HepG2 (cell line): Measurements from ENCODE around the gene FDPS. TPM values are rescaled to one million over a fixed set of nuclear protein-coding genes. Genes with fewer than 3 reads are reported as not detected.
A peak's percentile ranks its signal among the peaks of the same experiment; 100 is the strongest.

Experiments used
- JARID2 ChIP-seq: sonication (generic); formaldehyde crosslinking; IDR thresholded peaks from 2 replicates; pipeline ENCODE4 v1.8.1; 2023; ENCODE audit warnings: missing genetic modification reagents, inconsistent platforms; ENCODE audit not compliant: insufficient replicate concordance
- JUND ChIP-seq: sonication (generic); formaldehyde crosslinking; IDR thresholded peaks from 2 replicates; pipeline ENCODE4 v1.8.0; 2022; ENCODE audit warnings: mild to moderate bottlenecking, missing genetic modification reagents
- MAZ ChIP-seq, 2 experiments: sonication (generic) in 1 of 2; formaldehyde crosslinking in 1 of 2; IDR thresholded peaks; 2 replicates each; pipeline versions ENCODE4 v1.5.0 to v1.6.1; 2012 to 2020; ENCODE audit warnings: low read depth in 2 of 2, mild to moderate bottlenecking in 2 of 2, borderline replicate concordance in 1 of 2, improper control_type of control experiment in 1 of 2, low read length in 1 of 2, missing genetic modification reagents in 1 of 2, moderate library complexity in 1 of 2
- TMF1 ChIP-seq: sonication (generic); formaldehyde crosslinking; IDR thresholded peaks from 2 replicates; pipeline ENCODE4 v1.8.1; 2022; ENCODE audit warnings: low read depth, missing genetic modification reagents
- ZNF326 ChIP-seq: sonication (generic); formaldehyde crosslinking; IDR thresholded peaks from 2 replicates; pipeline ENCODE4 v1.4.0; 2020; ENCODE audit warnings: missing genetic modification reagents, borderline replicate concordance
- ZNF446 ChIP-seq: sonication (generic); formaldehyde crosslinking; IDR thresholded peaks from 2 replicates; pipeline ENCODE4 v1.5.0; 2020; ENCODE audit warnings: mild to moderate bottlenecking, missing genetic modification reagents
- ZNF672 ChIP-seq: sonication (generic); formaldehyde crosslinking; IDR thresholded peaks from 2 replicates; pipeline ENCODE4 v1.8.1; 2022; ENCODE audit warnings: missing genetic modification reagents
- ZNF776 ChIP-seq: sonication (generic); formaldehyde crosslinking; IDR thresholded peaks from 2 replicates; pipeline ENCODE4 v1.4.0; 2020; ENCODE audit warnings: mild to moderate bottlenecking, missing genetic modification reagents
- ZNF782 ChIP-seq: sonication (generic); formaldehyde crosslinking; IDR thresholded peaks from 2 replicates; pipeline ENCODE4 v1.4.0; 2020; ENCODE audit warnings: missing genetic modification reagents, mild to moderate bottlenecking, borderline replicate concordance
- polyA plus RNA-seq, 8 experiments: library from polyadenylated mRNA; depleted of rRNA in 3 of 8; stranded (reverse) in 7 of 8; unstranded in 1 of 8; fragments of >200 nt; fragmentation: Illumina TruSeq in 4 of 8; extraction: Trizol in 4 of 8; gene quantifications; 2 replicates each; pipeline versions ENCODE4 v1.2.1 to v1.2.3, GENCODE V29; 2011 to 2016; ENCODE audit warnings: low read depth in 4 of 8, missing spikeins in 1 of 8, mixed read lengths in 1 of 8; ENCODE audit not compliant: insufficient read depth in 1 of 8
- total RNA-seq, 5 experiments: library from RNA; depleted of rRNA; stranded (reverse); fragments of >200 nt; fragmentation: Illumina TruSeq; extraction: Trizol; gene quantifications; 2 replicates each; pipeline ENCODE4 v1.2.3, GENCODE V29; 2016; ENCODE audit warnings: low read depth in 1 of 5
- TF ChIP-seq, protein P1 (sequence below): sonication (generic); formaldehyde crosslinking; IDR thresholded peaks from 2 replicates; pipeline ENCODE4 v1.9.0; 2021; ENCODE audit warnings: missing genetic modification reagents, borderline replicate concordance
- TF ChIP-seq, protein P2 (sequence below): sonication (generic); formaldehyde crosslinking; IDR thresholded peaks from 2 replicates; pipeline ENCODE4 v1.4.0; 2020; ENCODE audit warnings: missing genetic modification reagents, borderline replicate concordance
- TF ChIP-seq, protein P3 (sequence below), 2 experiments: fragments of 450-650 bp in 1 of 2; sonication (generic) in 1 of 2; formaldehyde crosslinking; IDR thresholded peaks; 2 replicates each; pipeline versions ENCODE4 v1.5.0 to v1.8.0; 2020 to 2022; ENCODE audit warnings: mild to moderate bottlenecking in 1 of 2, missing genetic modification reagents in 1 of 2
- TF ChIP-seq, protein P4 (sequence below): sonication (generic); formaldehyde crosslinking; IDR thresholded peaks from 2 replicates; pipeline ENCODE4 v1.5.1; 2020; ENCODE audit warnings: mild to moderate bottlenecking, missing genetic modification reagents, moderate library complexity

The FDPS gene
- total and polyA plus RNA-seq, 2 of the 13 experiments (the other 11 are each of a cell fraction or from before 2014, with no cell fraction given), result 264 to 519 TPM

DNA sequence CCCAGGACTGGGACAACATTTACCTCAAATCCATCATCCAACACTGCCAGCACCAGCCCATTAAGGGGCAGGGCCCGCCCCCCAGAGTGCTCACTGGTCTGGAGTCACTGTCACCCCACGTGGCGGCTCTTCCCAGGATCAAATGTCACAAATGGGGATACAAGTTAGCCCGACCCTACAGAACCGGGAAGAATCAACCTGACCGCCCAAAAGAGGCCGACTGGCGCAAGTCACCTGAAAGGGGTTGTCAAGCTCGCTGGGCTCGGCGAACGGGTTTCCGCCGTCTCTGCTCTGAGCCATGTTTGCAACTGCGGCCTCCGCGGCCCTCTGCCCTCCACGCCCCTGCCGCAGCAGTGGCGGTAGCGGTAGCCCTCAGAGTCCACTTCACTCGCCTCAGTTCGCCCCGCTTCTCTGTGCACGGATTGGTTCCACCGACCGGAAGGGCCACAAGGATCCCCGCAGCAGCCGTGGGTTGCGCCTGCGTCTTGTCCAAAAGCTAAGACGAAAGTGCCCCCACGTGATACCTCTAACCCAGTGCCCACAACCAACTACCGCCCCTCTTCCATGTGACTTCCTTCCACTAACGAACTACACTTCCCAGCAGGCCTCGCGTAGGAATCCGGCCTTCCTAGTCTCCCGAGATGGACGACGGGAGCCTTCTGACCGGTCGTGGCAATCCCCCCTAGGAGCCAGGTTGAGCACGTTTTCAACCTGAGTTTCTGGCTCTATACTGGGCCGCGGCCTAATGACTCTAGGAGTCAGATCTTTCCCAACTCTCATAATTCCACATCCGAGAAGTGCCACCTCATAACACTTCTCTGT lies 46.6 kb upstream of the FDPS start, which contains the start of gene SCAMP3 (continued):
- TF ChIP-seq, protein P1, sequence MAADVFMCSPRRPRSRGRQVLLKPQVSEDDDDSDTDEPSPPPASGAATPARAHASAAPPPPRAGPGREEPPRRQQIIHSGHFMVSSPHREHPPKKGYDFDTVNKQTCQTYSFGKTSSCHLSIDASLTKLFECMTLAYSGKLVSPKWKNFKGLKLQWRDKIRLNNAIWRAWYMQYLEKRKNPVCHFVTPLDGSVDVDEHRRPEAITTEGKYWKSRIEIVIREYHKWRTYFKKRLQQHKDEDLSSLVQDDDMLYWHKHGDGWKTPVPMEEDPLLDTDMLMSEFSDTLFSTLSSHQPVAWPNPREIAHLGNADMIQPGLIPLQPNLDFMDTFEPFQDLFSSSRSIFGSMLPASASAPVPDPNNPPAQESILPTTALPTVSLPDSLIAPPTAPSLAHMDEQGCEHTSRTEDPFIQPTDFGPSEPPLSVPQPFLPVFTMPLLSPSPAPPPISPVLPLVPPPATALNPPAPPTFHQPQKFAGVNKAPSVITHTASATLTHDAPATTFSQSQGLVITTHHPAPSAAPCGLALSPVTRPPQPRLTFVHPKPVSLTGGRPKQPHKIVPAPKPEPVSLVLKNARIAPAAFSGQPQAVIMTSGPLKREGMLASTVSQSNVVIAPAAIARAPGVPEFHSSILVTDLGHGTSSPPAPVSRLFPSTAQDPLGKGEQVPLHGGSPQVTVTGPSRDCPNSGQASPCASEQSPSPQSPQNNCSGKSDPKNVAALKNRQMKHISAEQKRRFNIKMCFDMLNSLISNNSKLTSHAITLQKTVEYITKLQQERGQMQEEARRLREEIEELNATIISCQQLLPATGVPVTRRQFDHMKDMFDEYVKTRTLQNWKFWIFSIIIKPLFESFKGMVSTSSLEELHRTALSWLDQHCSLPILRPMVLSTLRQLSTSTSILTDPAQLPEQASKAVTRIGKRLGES, result no peak
- TF ChIP-seq ZNF776 (CRISPR knock-in tag), result peak; percentile 84
- no peak for TF ChIP-seq JUND
- TF ChIP-seq ZNF672, result peak; percentile 80; the same call in 1 of the 2 replicates
- 0 out of 2 replicates have a peak, but pooled peaks have one; percentile 49 for TF ChIP-seq ZNF446 (CRISPR knock-in tag)
- TF ChIP-seq, protein P2, sequence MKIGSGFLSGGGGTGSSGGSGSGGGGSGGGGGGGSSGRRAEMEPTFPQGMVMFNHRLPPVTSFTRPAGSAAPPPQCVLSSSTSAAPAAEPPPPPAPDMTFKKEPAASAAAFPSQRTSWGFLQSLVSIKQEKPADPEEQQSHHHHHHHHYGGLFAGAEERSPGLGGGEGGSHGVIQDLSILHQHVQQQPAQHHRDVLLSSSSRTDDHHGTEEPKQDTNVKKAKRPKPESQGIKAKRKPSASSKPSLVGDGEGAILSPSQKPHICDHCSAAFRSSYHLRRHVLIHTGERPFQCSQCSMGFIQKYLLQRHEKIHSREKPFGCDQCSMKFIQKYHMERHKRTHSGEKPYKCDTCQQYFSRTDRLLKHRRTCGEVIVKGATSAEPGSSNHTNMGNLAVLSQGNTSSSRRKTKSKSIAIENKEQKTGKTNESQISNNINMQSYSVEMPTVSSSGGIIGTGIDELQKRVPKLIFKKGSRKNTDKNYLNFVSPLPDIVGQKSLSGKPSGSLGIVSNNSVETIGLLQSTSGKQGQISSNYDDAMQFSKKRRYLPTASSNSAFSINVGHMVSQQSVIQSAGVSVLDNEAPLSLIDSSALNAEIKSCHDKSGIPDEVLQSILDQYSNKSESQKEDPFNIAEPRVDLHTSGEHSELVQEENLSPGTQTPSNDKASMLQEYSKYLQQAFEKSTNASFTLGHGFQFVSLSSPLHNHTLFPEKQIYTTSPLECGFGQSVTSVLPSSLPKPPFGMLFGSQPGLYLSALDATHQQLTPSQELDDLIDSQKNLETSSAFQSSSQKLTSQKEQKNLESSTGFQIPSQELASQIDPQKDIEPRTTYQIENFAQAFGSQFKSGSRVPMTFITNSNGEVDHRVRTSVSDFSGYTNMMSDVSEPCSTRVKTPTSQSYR (CRISPR knock-in tag), result no peak; the same call in 1 of the 2 replicates
- TF ChIP-seq TMF1 (CRISPR knock-in tag), result no peak; the same call in 1 of the 2 replicates
- 0 out of 2 replicates have a peak, but pooled peaks have one; percentile 41 for TF ChIP-seq MAZ (IDR thresholded peaks at IDR 0.05; ENCODE audit: borderline replicate concordance, low read depth, low read length)
- no peak for TF ChIP-seq MAZ (CRISPR knock-in tag; IDR thresholded peaks at IDR 0.05; ENCODE audit: low read depth)
- TF ChIP-seq ZNF782 (CRISPR knock-in tag), result 0 out of 2 replicates have a peak, but pooled peaks have one; percentile 85
- TF ChIP-seq, protein P3, sequence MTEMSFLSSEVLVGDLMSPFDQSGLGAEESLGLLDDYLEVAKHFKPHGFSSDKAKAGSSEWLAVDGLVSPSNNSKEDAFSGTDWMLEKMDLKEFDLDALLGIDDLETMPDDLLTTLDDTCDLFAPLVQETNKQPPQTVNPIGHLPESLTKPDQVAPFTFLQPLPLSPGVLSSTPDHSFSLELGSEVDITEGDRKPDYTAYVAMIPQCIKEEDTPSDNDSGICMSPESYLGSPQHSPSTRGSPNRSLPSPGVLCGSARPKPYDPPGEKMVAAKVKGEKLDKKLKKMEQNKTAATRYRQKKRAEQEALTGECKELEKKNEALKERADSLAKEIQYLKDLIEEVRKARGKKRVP (CRISPR knock-in tag; IDR thresholded peaks at IDR 0.05), result peak in 1 of 2 experiments; percentile 68; a peak in 2 of 4 replicates
- TF ChIP-seq ZNF326 (CRISPR knock-in tag), result no peak
- TF ChIP-seq, protein P4, sequence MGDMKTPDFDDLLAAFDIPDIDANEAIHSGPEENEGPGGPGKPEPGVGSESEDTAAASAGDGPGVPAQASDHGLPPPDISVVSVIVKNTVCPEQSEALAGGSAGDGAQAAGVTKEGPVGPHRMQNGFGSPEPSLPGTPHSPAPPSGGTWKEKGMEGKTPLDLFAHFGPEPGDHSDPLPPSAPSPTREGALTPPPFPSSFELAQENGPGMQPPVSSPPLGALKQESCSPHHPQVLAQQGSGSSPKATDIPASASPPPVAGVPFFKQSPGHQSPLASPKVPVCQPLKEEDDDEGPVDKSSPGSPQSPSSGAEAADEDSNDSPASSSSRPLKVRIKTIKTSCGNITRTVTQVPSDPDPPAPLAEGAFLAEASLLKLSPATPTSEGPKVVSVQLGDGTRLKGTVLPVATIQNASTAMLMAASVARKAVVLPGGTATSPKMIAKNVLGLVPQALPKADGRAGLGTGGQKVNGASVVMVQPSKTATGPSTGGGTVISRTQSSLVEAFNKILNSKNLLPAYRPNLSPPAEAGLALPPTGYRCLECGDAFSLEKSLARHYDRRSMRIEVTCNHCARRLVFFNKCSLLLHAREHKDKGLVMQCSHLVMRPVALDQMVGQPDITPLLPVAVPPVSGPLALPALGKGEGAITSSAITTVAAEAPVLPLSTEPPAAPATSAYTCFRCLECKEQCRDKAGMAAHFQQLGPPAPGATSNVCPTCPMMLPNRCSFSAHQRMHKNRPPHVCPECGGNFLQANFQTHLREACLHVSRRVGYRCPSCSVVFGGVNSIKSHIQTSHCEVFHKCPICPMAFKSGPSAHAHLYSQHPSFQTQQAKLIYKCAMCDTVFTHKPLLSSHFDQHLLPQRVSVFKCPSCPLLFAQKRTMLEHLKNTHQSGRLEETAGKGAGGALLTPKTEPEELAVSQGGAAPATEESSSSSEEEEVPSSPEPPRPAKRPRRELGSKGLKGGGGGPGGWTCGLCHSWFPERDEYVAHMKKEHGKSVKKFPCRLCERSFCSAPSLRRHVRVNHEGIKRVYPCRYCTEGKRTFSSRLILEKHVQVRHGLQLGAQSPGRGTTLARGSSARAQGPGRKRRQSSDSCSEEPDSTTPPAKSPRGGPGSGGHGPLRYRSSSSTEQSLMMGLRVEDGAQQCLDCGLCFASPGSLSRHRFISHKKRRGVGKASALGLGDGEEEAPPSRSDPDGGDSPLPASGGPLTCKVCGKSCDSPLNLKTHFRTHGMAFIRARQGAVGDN (CRISPR knock-in tag), result peak; percentile 97
- TF ChIP-seq JARID2 (CRISPR knock-in tag), result no peak
